ENCODE measurements around the gene ZNF286A.
"Not testable (repeated sequence)": the region's sequence is repeated elsewhere in the genome, so short reads cannot be mapped to it uniquely, and the experiment has no call there.

The ZNF286A gene

DNA sequence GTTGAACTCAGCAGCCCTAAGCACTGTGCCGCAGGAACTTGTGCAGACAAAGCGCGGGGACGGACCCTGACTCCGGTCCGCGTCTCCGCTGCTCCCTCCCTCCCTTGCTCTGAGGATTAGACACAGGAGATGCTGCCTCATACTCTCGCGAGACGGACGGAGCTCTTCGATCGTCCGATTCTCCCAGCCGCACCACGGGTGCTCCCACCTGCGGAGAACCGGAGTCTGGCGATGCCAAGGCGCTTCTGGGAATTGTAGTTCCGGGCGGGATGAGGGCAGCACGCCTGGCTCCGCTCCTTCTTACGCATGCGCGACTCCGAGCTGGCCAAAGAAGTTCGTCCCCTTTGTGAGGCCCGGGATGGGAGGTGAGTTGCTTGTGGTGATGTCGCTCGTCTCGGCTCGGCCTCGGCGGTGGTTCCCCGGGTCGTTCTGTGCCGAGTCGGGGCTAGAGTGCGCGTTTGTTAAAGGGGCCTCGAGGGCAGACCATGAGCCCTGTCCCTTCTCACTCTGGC lies at the start of gene ZNF286A:
Gene ZNF286A (plus strand): TSS at position 340 of the 512 bp plus-strand sequence. CDS start 578 bp downstream, outside the sequence.
- peak; percentile 91 for DNase-seq

DNA sequence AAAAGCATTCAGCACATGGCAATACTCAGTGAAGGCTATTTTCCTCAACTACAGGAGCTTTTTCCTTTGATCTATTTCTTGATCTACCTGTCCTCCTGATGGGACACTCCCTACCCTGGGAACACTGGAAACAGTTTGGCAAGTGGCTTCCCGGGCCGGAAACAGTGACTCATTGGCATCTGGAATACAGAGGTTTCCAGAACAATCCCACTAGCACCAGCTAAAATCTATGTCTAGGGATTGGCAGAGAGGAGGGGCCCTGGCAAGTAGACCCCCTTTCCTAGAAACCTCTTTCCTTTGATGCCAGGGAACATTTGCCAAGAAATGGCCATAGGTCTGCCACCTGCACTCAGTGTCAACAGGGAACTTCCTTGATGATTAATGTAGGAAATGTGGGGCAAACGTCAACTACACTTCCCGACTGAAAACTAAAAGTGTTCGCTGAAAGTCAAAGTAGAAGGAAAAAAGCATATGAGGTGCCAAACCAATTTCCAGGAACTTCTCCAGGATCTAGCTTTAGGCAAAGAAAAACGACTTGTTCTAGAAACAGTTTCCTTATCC lies 49.6 kb upstream of the ZNF286A start:
- DNase-seq: no peak

DNA sequence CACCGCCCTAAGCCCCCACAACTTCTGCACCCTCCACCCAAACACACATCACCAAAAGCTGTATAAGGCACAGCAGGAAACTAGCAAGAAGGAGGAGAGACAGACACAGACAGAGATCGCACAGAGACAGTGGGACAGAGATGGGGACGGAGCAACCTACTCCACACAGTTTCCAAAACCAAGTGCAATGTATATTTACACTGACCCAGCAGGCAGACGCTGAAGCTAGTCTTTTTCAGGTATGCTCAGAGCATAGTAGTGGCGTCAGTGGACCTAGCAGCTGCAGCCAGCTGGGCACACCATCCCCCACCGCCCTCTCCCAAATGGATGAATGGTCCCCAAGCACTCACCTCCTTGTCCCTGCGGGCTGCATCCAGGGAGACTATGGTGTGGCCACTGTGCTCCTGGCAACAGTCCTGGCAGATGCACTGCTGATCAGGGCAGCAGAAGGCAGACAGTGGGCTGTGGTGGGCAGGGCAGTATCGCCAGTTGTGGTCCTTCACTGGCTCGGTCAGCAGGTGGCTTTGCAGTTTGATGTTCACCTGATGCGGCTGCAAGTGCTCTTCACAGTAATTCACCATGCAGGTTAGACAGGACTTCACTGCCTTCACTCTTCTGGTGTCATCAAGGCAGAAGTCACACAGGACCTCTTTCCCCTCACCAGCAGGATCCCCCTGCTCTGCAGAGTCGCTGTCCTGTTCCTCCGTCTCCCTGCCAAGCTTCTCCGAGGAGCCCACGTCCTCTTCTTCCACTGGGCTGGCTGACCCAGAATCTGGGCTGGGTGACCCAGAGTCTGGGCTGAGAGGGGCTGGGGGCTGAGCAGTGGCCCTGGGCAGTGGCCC lies 48.6 kb upstream of the ZNF286A start:
- DNase-seq: no peak

DNA sequence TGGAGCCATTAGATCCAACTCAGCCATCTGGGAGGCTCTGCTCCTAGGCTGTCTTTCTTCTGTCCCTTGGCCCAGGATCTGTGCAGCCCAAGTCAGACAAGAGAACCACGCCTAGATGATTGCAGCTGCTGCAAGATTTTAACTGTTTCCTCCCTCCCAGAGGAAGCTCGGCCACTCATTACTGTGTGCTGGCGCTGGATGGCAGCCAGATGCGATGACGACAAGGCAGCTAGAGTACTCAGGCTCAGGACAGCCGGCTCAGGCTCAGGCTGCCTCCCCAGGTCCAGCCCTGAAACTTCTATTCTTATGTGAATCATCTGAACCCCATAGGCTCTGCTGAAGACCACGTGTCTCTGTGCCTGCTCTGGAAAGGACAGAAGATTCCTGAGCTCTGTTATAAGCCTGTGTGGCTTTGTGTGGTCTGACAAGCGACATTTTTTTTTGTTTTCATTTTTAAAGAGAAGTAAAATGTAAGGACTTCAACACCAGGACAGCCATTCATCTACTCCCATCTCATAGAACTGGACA lies 47.9 kb upstream of the ZNF286A start:
- peak; percentile 19 for DNase-seq

DNA sequence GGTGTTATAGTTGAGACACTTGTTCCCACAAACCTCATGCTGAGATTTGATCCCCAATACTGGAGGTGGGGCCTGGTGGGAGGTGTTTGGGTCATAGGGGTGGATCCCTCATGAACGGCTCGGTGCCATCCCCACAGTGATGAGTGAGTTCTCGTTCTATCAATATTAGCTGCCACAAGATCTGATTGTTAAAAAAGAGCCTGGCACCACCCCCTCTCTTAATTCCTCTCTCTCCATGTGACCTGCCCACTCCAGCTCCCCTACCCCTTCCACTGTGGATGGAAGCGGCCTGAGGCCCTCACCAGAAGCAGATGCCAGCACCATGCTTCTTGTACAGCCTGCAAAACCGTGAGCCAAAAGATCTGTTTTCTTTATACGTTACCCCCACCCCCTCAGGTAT lies 46.6 kb upstream of the ZNF286A start:
- DNase-seq: no peak

DNA sequence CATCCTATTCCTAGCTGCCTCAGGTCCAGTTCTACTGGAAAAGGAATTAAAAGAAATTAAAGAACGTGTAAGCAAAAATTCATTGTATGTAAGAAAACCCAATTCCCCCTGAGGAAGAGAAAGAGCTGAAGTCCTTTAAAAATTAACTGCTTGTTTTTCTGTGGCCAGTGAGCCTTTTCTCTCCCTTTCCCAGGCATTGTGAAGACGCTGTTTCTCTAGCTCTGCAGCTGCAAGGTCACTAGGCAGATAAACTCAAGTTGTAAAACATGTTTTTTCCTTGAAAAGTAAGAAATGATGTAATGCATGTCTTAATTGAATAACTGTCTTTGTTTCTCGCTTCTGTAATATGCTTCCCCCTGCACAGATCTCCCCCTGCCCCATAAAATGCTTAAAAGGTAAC lies 45.2 kb upstream of the ZNF286A start:
- not testable (repeated sequence) for DNase-seq

DNA sequence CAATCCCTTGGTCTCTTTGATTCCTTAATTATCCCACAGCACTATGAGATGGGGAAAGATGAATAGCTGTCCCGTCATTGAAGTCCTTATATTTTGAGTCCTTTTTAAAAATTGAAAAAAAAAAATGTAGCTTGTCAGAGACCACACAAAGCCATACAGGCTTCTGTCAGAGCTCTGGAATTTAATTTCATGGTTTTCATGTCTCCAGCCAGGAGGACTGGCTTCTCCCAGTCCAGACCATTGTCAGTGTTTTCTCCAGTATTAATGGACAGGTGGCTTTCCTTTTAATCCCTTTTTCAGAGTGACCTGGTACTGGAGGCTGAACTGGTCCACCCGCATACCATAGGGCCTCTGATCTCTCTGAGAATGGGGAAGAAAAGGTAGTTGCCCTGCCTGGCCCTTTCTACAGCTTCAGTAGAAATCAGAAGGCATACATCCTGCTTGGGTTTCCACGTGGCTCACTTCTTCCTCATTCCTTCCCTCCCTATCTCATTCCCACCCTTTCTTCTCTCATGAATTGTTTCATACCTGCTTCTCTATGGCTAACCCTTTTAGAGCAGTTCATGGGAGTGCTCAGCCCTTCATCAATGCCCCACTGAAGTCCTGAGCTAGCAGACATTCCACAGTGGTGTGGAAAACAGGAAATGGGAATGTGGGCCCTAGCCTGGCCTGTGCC lies 44.5 kb upstream of the ZNF286A start:
- no peak for DNase-seq

DNA sequence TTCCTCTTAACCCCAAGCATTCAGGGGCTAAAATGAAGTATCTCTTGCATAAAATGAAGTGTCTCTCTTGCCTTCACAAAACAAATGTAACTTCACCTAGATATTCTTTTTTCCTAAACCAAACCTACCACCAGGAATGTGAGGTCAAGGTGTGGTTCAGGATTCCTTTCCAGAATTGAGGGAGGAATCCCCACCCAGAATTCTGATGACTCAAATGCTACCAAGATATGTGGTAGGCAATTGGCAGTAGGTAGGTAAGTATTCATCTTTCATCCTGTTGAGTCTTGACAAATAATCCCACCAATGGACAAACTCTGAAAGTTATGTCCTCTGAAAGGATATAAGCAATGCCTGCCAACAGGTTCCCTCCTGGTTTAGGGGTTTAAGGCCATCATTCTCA lies 41.7 kb upstream of the ZNF286A start:
- no peak for DNase-seq

DNA sequence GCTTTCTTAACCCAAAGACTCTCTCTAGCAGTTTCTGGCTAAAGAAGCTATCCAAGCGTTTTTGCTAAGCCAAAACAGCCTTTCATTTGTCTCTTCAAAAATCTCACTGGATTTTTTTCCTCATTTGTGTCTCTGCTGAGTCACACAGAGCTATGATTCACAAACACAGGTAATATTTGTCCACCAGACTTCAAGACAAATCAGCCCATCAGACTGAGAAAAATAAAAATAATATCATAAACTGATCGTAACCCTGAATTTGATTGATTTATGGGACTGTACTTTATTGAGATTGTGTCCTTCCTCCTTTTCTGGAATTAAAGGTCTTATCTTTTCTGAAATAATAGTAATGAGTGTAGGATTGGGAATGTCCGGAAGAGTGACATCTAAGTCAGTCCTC lies 41.3 kb upstream of the ZNF286A start:
- no peak for DNase-seq

DNA sequence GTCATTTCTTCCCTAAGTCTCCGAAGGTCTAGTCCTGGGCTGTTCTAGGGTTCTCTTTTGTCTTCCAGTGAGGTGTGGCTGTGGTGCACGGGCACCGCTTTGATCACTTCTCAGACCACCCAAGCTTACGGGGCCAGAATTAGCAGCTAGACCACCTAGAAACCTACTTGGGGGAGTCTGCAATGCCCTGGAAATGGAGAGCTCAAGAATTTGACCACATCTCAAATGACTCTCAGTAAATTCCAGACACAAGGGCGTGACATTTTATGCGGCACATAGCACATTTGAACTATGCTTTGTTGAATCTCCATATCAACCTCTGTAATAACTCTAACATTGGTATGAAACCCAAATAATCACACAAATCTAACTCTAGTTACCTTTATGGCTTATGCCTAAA lies 40.3 kb upstream of the ZNF286A start:
- DNase-seq: no peak

DNA sequence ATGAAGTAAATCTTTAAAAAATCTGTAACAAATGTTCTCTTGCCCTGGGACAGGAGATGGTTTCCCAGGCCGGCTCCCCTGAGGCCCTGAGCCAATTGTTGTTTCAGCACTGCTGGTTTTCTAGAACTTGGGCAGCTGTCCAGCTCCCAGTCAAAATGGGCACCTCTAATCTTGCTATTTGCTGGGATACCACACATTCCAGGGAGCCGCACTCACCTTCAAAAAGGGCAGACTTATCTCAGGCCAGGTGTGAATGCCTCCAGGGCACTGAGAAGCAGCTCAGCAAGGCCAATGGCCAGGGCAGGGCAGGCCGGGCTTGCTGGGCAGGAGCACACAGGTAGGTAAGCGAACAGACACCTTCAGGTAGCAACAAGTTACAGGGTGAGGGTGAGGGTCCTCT lies 39.9 kb upstream of the ZNF286A start:
- no peak for DNase-seq

DNA sequence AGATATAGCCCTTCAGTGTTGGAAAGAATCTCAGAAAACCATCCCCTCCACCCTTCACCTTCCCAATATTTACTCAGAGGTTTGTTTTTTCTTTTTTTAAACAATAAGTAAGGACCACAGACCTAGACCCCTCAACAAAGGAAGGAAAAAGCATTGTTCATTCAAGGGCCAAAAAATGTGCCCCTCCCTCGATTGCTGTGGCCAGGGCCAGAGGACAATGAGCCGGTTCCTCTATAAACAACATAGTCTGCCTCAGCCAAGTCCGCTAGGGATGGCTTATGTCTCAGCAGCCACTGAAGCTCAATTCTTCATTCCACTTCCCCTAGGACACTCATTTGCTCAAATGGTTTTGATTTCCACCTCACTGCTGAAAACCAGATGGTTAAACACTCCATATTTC lies 39.5 kb upstream of the ZNF286A start:
- DNase-seq: no peak

DNA sequence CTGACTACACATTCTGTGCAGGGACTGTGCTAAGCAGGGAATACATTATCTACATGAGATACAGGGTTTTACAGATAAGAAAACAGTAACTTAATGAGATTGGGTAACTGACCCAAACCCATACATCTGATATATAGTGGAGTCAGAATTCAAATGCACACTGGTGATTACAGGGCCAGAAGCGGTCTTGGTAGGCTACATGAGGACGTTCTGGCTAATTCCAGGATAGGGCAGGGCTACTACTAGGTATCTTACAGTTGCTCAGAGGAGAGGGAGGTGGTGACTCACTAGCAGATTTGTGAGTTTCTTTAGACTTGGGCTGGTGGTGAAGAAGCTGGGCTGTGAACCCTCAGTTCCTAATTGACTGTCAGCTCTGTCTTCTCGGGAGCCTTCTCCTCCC lies 36.9 kb upstream of the ZNF286A start:
- no peak for DNase-seq

DNA sequence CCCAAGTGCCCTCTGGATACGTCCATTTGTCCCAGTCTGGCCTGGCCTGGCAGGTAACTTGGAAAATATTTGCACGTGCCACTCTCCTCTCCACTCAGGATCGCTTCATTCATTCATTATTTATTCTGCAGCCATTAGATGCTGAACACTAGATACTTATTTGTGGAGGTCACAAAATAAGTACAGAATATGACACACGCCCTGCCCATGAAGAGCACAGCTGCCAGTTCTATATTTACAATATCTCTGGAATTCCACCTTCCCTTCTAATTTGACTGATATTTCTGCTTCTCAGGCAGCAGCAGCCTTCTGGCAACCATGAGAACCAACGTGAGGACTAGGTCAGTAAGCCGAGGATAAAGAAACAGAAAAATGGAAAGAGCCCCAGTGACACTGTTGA lies 36.4 kb upstream of the ZNF286A start:
- no peak for DNase-seq

DNA sequence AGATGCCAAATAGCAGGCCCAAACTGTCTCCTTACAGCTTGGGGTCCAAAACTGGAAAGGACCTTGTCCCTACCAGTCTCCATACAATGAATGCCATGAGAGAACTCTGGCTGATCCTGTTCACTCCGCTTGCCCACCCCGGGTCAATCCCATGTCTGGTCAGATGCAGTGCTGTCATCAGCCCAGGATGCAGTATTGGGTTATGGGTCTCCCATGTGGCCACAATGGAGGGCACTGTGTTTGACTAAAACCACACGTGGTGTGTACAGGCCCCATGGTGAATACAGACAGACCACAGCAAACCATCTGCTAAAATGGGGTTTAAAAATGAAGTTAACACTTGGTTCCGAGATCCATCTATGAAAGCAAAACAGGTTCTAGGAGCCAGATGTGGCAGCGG lies 35.9 kb upstream of the ZNF286A start:
- DNase-seq: no peak

DNA sequence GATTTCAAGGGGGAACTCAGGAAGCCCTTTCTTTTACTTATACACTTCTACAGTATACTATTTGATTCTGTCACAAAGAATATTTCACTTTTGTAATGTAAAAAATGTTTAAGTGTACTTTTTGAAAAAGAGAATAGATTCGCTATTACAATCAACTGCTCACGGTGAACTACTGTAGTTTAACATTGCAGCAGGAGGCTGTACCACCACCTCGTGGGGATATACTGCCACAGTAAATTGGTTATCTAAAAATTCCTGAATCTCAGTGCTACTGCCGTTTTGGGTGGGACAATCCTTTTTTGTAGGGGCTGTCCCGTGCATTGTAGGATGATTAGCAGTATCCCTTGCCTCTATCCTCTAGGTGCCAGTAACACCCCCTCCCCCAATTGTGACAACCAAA lies 30.0 kb upstream of the ZNF286A start:
- DNase-seq: not testable (repeated sequence)

DNA sequence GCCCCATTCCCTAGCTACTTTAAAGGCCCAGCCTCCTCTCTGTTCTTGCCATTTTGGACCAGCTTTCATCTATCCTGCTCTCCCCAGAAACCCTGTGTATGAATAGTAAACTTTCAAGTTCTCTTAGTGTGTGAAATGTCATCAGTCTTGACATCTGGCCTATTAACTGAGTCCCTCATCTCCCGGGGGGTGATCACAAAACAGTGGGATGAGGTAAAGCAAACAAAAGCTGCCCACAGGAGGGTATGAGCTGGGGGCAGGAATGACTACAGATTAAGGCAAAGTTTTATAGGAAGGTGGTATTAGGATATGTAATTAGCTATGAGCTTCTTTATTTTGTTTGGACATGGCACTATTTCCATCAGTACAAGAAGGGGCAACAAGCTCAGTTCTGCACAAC lies 24.9 kb upstream of the ZNF286A start:
- DNase-seq: not testable (repeated sequence)

DNA sequence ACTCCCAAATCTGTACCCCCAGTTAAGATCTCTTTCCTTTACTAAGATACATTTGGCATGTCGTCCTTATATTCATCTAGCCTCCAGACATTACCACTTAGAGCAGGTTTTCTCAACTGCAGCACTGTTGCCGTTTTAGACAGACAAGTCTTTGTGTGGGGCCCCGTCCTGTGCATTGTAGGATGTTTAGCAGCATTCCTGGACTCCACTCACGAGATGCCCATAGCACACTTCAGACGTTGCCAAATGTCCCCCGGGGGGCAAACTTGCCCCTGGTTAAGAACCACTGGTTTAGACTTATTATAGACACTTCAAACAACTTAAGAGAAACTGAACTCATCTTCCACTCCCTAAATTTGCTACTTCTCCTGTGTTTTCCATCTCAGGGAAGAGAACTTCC lies 23.6 kb upstream of the ZNF286A start:
- DNase-seq: not testable (repeated sequence)

DNA sequence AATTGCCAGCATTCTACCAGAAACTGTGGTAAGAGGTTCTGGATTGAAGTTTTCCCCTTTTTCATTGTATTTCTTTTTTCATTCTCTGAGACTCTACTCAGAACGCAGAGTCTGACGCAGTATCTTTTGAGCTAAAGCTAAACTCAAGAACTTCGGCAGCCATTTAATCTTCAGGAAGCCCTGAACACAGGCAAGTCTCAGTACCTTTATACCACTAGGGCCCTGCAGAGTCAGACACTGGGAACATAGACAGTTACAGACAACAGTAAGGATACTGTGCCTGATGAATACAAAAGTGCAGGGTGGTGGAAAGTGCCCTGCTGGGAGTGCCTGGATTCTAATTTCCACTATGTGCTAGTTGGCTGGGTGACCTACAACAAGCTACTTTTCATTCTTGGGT lies 16.4 kb upstream of the ZNF286A start:
- DNase-seq: not testable (repeated sequence)

DNA sequence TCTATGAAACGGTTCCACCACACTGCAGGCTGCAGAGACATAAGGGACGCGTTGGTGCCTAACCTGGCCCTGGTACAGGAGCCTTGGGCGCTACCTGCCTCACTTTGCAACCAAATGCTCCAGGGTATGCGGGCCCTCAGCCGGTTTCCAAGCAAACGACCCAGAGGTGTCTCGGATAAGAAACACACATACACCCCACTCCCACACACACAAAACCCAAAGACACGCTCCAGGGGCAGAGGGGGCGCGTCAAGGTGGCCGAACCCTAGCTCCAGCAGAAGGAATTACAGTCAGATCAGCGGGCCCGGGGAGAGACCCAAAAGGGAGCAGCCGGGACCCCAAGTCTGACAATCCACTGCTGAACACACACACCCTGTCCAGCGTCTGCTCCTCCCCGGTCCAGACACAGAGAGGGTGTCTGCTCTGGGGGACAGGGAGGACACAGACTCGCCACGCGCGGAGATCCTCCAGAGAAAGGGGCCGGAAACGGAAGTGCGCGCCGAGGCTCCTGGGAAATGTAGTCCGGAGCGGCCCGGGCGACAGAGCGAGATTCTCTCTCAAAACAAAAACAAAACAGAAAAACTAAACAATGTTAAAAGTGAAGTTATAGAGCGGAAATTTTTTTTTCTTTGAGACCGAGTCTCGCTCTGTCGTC lies 15.6 kb upstream of the ZNF286A start, which contains the start of gene TRIM16:
Gene TRIM16 (minus strand): TSS at position 488 of the 655 bp plus-strand sequence. CDS start 32,702 bp downstream, outside the sequence.
- peak; percentile 83 for DNase-seq

DNA sequence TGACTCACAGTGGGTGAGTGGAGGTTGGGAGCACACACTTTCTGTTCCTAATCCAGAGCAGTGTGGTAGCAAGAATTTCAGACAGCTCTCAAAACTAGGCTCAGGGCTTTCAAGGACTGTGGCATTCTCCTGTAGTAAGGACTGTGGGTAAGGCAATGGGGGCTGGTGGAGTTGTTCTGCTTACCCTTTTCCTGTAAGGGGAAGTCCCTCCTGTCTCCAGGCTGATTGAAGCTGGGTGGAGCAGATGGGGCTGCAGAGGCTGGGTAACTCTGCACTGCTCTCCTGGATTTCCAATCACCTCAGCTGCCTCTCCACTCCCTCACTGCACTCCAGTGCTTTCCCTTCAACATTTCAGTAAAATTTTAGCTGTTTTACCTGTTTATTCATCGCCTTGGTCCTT lies 12.1 kb upstream of the ZNF286A start:
- not testable (repeated sequence) for DNase-seq

DNA sequence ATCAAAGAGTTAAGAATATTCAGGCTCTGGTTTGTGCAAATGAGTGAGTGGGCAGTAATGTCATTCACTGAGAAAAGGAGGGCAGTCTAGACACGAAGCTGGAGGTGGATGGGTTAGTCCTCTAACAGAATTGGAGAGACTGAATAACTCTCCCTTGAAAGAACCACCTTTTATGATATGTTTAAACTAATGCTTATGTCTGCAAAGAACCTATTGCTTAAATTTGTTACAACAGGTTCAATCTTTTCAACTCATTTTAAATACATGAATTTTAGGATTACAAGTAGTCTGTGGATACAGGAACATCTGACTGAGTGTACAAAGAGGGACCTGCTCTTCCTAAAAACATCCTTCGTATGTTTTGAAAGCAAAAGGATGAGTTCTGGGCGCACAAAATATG lies 585 bp upstream of the ZNF286A start:
- DNase-seq: not testable (repeated sequence)

DNA sequence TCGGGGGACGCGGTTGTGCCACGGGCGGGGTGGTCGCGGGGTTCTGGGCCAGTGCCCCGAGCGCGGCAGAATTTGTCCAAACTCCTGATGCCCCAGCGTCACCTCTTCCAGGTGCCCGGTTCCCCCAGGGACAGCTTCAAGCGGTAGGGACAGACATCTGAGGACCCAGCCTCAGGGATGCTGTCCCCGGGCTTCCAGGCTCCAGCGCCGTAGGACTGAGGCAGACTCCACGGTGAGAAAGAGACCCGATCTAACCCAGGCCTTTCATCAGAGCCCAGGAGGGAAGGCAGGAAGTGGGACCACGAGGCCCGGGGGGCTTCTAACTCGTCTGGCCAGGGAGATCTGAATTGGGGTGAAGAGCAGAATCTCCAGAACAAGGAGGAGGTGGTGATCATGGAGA lies 385 bp downstream of the ZNF286A start:
- not testable (repeated sequence) for DNase-seq
